ENCODE results near the gene JOSD2. TPM values are rescaled to one million over a fixed set of nuclear protein-coding genes. Genes with fewer than 3 reads are reported as not detected.

JOSD2 gene
- polyA plus RNA-seq, result 3.7 and 3.8 TPM in 2 replicates

GRCh38 chr19:50511069-50511822 is at the start of gene JOSD2:
TSS of gene JOSD2 (minus strand) at chr19:50511191. CDS start at chr19:50510431, 760 bp downstream.

GRCh38 chr19:50513746-50514345 is 2.9 kb upstream of the JOSD2 start, which contains the start of gene ASPDH:
TSS of gene ASPDH (minus strand) at chr19:50513913. CDS start at chr19:50513823, 90 bp downstream.

GRCh38 chr19:50476224-50476906 is 34.6 kb downstream of the JOSD2 start, which contains the start of the genes EMC10 and GARIN5A:
TSS of gene EMC10 (plus strand) at chr19:50476507. CDS start at chr19:50476545, 38 bp downstream.
TSS of gene GARIN5A (minus strand) at chr19:50476848. CDS start at chr19:50476388, 460 bp downstream.

Other genes with a start within 250 kb of the JOSD2 start
- 6.7 and 9.1 TPM in 2 replicates for gene KCNC3, start 181.8 kb downstream of the JOSD2 start, polyA plus RNA-seq
- gene NAPSA, start 145.6 kb downstream of the JOSD2 start, polyA plus RNA-seq, result not detected in 2 replicates
- gene NR1H2, start 134.7 kb downstream of the JOSD2 start, polyA plus RNA-seq, result 1.1 and 2.3 TPM in 2 replicates
- gene POLD1, start 126.8 kb downstream of the JOSD2 start, polyA plus RNA-seq, result 1.2 TPM in 1 of 2 replicates, not detected in the other
- not detected in 2 replicates for gene SPIB, start 92.3 kb downstream of the JOSD2 start, polyA plus RNA-seq
- not detected in 2 replicates for gene MYBPC2, start 78.3 kb downstream of the JOSD2 start, polyA plus RNA-seq
- 14.6 and 15.6 TPM in 2 replicates for gene EMC10, start 34.7 kb downstream of the JOSD2 start, polyA plus RNA-seq
- gene GARIN5A, start 34.3 kb downstream of the JOSD2 start, polyA plus RNA-seq, result 9.0 and 14.5 TPM in 2 replicates
- gene ASPDH, start 2.7 kb upstream of the JOSD2 start, polyA plus RNA-seq, result 21.7 and 23.2 TPM in 2 replicates
- gene LRRC4B, start 57.2 kb upstream of the JOSD2 start, polyA plus RNA-seq, result 0.42 and 0.80 TPM in 2 replicates
- gene SYT3, start 128.7 kb upstream of the JOSD2 start, polyA plus RNA-seq, result 1.3 and 2.3 TPM in 2 replicates
- gene C19orf81, start 138.3 kb upstream of the JOSD2 start, polyA plus RNA-seq, result not detected in 2 replicates
- 0.11 TPM in 2 replicates for gene SHANK1, start 208.6 kb upstream of the JOSD2 start, polyA plus RNA-seq
- gene CLEC11A, start 212.2 kb upstream of the JOSD2 start, polyA plus RNA-seq, result 2.5 and 6.0 TPM in 2 replicates